ENCODE measurements around the gene CA9. TPM values are rescaled to one million over a fixed set of nuclear protein-coding genes. Genes with fewer than 3 reads are reported as not detected.
A peak's percentile ranks its signal among the peaks of the same experiment; 100 is the strongest.

The CA9 gene
- total RNA-seq, 1 experiment from 2014 or later = 1.0 TPM

- ATAC-seq = peak; percentile 92
- peak; percentile 87; the same call in 1 of the 2 replicates for TF ChIP-seq RELA (CRISPR knock-in tag; IDR thresholded peaks at IDR 0.05; ENCODE audit: borderline replicate concordance)
- no peak for TF ChIP-seq CTCF (IDR thresholded peaks at IDR 0.05)
- TF ChIP-seq ZNF121 (CRISPR knock-in tag; IDR thresholded peaks at IDR 0.05) = no peak
- TF ChIP-seq ZNF317 (CRISPR knock-in tag; IDR thresholded peaks at IDR 0.05; ENCODE audit: borderline replicate concordance, low read depth) = no peak
- no peak for TF ChIP-seq CBFB (CRISPR knock-in tag; IDR thresholded peaks at IDR 0.05; ENCODE audit: low read depth)
- TF ChIP-seq GABPB1 (CRISPR knock-in tag; IDR thresholded peaks at IDR 0.05) = no peak
- TF ChIP-seq MAX (CRISPR knock-in tag; IDR thresholded peaks at IDR 0.05) = peak; percentile 98
- peak; percentile 87; the same call in 1 of the 2 replicates for TF ChIP-seq ZNF281 (CRISPR knock-in tag; IDR thresholded peaks at IDR 0.05)
- TF ChIP-seq MXD4 (CRISPR knock-in tag; IDR thresholded peaks at IDR 0.05; ENCODE audit: borderline replicate concordance) = no peak
- no peak; the same call in 1 of the 2 replicates for TF ChIP-seq MLX (CRISPR knock-in tag; IDR thresholded peaks at IDR 0.05)
- TF ChIP-seq TEAD1 (CRISPR knock-in tag; IDR thresholded peaks at IDR 0.05) = peak; percentile 56; the same call in 1 of the 2 replicates
- TF ChIP-seq OVOL2 (CRISPR knock-in tag; IDR thresholded peaks at IDR 0.05; ENCODE audit: borderline replicate concordance) = no peak
- TF ChIP-seq HMGA2 (CRISPR knock-in tag; IDR thresholded peaks at IDR 0.05) = no peak
- peak; percentile 85 for TF ChIP-seq SMAD4 (CRISPR knock-in tag; IDR thresholded peaks at IDR 0.05)
- peak; percentile 39; the same call in 1 of the 2 replicates for TF ChIP-seq NFYB (CRISPR knock-in tag; conservative IDR thresholded peaks at IDR 0.05; ENCODE audit: low read depth)
- TF ChIP-seq ERG (CRISPR knock-in tag; IDR thresholded peaks at IDR 0.05) = no peak
- TF ChIP-seq ETV6 (CRISPR knock-in tag; IDR thresholded peaks at IDR 0.05) = 0 out of 2 replicates have a peak, but pooled peaks have one; percentile 64
- no peak; the same call in 1 of the 2 replicates for TF ChIP-seq SP1 (CRISPR knock-in tag; conservative IDR thresholded peaks at IDR 0.05)
- 0 out of 2 replicates have a peak, but pooled peaks have one; percentile 69 for TF ChIP-seq AFF4 (CRISPR knock-in tag; IDR thresholded peaks at IDR 0.05; ENCODE audit: borderline replicate concordance)
- TF ChIP-seq TP53 (CRISPR knock-in tag; IDR thresholded peaks at IDR 0.05) = peak; percentile 74; the same call in 1 of the 2 replicates
- no peak for TF ChIP-seq IRF2 (CRISPR knock-in tag; IDR thresholded peaks at IDR 0.05; ENCODE audit: borderline replicate concordance, low read depth)
- TF ChIP-seq E2F1 (CRISPR knock-in tag; IDR thresholded peaks at IDR 0.05) = peak; percentile 91
- no peak for TF ChIP-seq ELF4 (CRISPR knock-in tag; IDR thresholded peaks at IDR 0.05; ENCODE audit: low read depth)
- TF ChIP-seq RORB (CRISPR knock-in tag; IDR thresholded peaks at IDR 0.05) = no peak
- no peak for TF ChIP-seq KAT7 (CRISPR knock-in tag; IDR thresholded peaks at IDR 0.05; ENCODE audit: borderline replicate concordance)
- peak; percentile 79 for TF ChIP-seq FOXK1 (CRISPR knock-in tag; IDR thresholded peaks at IDR 0.05)
These were observed 2.1 kb downstream of the CA9 start for GRCh38 chr9:35675732-35676392.

More at GRCh38 chr9:35675732-35676392, 2.1 kb downstream of the CA9 start:
- DNase-seq (ENCODE audit: low spot score) = peak; percentile 95
- H3K27me3 Mint-ChIP-seq (ENCODE audit: low read depth) = peaks cover 30% of the 10 kb centered on the region
- H3K4me1 Mint-ChIP-seq = peaks cover 15% of the 10 kb centered on the region
- H3K36me3 Mint-ChIP-seq = no peaks in the 10 kb centered on the region
- peak overlapping the region; percentile 69 for H3K4me3 Mint-ChIP-seq
- no peak overlapping the region for H3K27ac Mint-ChIP-seq
- POLR2A ChIA-PET = interaction anchor here (0.9 to 2.2 kb wide), 8 partner anchors 10 to 76 kb away, joined by 3 to 21 read pairs (median 5); partner anchors contain the start of genes ARHGEF39, CCDC107, CREB3 and RMRP
- CTCF ChIA-PET = interaction anchor here (0.5 to 4.5 kb wide), 23 partner anchors 11 to 1084 kb away, joined by 3 to 41 read pairs (median 5); partner anchors contain the start of genes ARHGEF39, CCDC107, RMRP and TPM2
- H3K9me3 Mint-ChIP-seq = no peaks in the 10 kb centered on the region

Data from WTC11 (cell line).